ENCODE results near the gene SPRED2. TPM values are rescaled to one million over a fixed set of nuclear protein-coding genes. Genes with fewer than 3 reads are reported as not detected.

SPRED2 gene
- total RNA-seq, 1 experiment from 2014 or later, result 33.3 TPM

DNA sequence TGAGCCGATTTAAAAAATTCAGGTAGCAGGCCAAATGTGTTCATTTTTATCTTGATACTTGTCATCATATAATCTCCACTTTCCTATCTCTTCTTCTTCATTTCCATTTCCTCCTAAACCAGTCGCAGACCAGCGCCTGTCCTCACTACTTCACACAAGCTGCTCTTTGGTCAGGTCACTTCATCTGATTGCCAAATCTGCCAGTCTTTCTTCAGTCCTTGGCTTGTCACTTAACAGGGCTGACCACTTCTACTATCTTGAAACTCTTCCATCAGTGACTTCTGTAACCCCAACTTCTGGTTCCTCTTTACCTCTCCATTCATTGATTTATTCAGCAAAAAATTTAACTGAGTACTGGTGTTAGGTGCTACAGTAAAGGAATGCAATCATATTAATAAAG, 18.0 kb upstream of the SPRED2 start:
- H3K27ac Mint-ChIP-seq (ENCODE audit: unreplicated experiment), result no peak overlapping the region
- no peaks in the 10 kb centered on the region for H3K27me3 Mint-ChIP-seq (ENCODE audit: unreplicated experiment)
- intact Hi-C loops (cut with micrococcal nuclease; ENCODE audit: unreplicated experiment), result no loop called here
- BruUV-seq (replicated peaks), result no TSS peak
- H3K9me3 Mint-ChIP-seq (ENCODE audit: low read depth, unreplicated experiment), result peaks cover 6% of the 10 kb centered on the region
- H3K4me3 Mint-ChIP-seq (ENCODE audit: low read depth, unreplicated experiment), result no peak overlapping the region
- peaks cover 19% of the 10 kb centered on the region for H3K4me1 Mint-ChIP-seq (ENCODE audit: low read depth, unreplicated experiment)
- TF ChIP-seq, protein P1, sequence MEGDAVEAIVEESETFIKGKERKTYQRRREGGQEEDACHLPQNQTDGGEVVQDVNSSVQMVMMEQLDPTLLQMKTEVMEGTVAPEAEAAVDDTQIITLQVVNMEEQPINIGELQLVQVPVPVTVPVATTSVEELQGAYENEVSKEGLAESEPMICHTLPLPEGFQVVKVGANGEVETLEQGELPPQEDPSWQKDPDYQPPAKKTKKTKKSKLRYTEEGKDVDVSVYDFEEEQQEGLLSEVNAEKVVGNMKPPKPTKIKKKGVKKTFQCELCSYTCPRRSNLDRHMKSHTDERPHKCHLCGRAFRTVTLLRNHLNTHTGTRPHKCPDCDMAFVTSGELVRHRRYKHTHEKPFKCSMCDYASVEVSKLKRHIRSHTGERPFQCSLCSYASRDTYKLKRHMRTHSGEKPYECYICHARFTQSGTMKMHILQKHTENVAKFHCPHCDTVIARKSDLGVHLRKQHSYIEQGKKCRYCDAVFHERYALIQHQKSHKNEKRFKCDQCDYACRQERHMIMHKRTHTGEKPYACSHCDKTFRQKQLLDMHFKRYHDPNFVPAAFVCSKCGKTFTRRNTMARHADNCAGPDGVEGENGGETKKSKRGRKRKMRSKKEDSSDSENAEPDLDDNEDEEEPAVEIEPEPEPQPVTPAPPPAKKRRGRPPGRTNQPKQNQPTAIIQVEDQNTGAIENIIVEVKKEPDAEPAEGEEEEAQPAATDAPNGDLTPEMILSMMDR (IDR thresholded peaks at IDR 0.05; ENCODE audit: unreplicated experiment), result no peak
- CTCF ChIA-PET, result no interaction called here
- no peak for DNase-seq
- no peaks in the 10 kb centered on the region for H3K36me3 Mint-ChIP-seq (ENCODE audit: insufficient read depth, unreplicated experiment)

DNA sequence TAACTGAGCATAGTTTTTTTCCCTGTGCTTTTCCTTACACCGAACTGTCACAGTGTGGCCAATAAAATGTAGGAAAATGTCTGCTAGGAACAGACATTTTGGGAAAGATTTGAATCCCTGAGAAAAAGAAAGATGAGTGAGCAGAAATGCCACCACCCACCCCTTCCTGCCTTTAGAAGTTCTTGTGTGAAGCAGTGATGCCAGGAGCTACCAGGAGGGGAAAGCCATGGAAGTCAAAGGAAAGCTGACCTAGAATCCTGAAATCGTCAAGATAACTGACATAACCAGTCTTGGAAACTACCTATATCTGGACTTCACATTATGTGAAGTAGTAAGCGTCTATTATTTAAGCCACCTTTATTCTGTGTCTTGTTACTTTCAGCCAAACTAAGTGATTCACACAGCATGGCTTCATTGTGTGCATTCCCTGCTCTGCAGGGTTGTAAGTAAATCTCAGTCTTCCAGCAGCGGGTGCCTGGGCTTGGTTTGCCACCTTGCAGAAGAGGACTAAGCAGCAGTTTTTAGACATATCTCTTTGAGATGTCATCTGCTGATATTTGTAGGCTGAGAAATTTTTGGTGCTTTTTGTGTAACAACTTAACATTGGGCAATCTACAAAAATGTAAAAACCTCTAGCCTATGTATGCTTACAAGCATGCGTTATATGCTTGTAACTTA, 11.2 kb upstream of the SPRED2 start:
- Mint-ChIP-seq H3K4me3 (ENCODE audit: low read depth, unreplicated experiment) (no peak overlapping the region), H3K36me3 (ENCODE audit: insufficient read depth, unreplicated experiment) (no peaks in the 10 kb centered on the region), H3K4me1 (ENCODE audit: low read depth, unreplicated experiment) (no peaks in the 10 kb centered on the region), H3K9me3 (ENCODE audit: low read depth, unreplicated experiment) (peaks cover 3% of the 10 kb centered on the region), H3K27ac (ENCODE audit: unreplicated experiment) (no peak overlapping the region), H3K27me3 (ENCODE audit: unreplicated experiment) (no peaks in the 10 kb centered on the region)
- BruUV-seq (replicated peaks), result no TSS peak
- intact Hi-C loops (cut with micrococcal nuclease; ENCODE audit: unreplicated experiment), result no loop called here
- TF ChIP-seq, protein P1 (IDR thresholded peaks at IDR 0.05; ENCODE audit: unreplicated experiment), result no peak
- no peak for DNase-seq
- CTCF ChIA-PET, result no interaction called here

DNA sequence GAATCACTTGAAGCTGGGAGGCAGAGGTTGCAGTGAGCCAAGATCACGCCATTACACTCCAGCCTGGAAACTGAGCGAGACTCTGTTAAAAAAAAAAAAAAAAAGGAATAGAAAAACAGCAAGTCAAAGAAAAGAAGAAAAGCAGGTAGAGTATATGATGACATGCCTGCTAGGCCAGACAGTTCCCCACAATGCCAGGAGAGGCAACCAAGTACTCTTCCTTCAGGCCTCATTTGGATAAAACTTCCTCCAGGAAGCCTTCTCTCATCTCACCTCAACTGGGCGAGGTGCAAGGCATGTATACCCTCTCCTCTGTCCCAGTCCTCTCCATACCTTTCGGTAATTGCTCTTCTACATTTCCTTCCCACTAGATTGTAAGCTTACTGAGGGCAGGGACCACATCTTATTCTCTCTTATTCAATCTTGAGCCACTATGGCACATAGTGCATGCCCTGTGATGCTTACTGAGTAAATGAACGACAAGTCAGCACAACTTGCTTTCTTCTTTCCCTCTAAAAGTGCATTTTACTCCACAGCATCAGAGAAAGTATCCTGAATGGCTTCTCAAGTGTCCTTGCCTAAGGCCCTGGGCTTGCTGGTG, 10.1 kb upstream of the SPRED2 start:
- Mint-ChIP-seq H3K27ac (ENCODE audit: unreplicated experiment) (no peak overlapping the region), H3K9me3 (ENCODE audit: low read depth, unreplicated experiment) (no peaks in the 10 kb centered on the region), H3K27me3 (ENCODE audit: unreplicated experiment) (no peaks in the 10 kb centered on the region), H3K4me1 (ENCODE audit: low read depth, unreplicated experiment) (peaks cover 3% of the 10 kb centered on the region), H3K4me3 (ENCODE audit: low read depth, unreplicated experiment) (no peak overlapping the region), H3K36me3 (ENCODE audit: insufficient read depth, unreplicated experiment) (no peaks in the 10 kb centered on the region)
- TF ChIP-seq, protein P1 (IDR thresholded peaks at IDR 0.05; ENCODE audit: unreplicated experiment), result no peak
- BruUV-seq (replicated peaks), result no TSS peak
- CTCF ChIA-PET, result no interaction called here
- intact Hi-C loops (cut with micrococcal nuclease; ENCODE audit: unreplicated experiment), result no loop called here
- no peak for DNase-seq

DNA sequence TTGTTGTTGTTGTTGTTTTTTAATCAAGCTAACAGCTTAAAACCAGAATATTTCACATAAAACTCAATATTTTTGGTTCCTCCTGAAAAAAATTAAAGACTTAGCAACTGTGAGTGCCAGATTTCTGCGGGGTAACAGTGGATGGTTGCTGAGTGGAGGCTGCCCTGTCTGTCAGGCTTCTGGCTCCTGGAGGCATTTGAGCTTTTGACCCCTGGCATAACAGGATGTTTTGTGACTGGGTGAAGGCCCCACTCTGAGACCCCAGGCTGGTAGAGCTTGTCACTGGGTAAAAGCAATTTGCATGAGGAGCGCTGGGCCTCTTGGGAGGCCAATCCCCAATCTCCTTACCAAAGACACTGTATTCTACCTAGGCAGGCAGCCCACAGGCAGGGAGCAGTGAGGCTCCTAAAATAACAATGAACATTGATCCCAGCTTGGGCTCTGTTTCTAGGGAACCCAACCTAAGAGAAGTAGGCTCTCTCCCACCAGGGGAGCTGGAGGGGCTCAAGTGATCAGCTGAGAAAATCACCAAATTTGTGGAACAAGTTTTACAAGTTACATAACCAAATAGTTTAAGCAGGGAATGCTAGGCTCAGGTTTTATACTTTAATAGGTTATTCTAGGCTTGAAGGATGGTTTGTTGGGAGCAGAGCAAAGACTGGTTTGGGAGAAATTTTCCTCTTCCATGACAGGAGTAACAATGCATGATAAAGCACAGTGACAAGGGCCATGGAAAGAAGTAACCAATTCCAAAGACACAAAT, 5.9 kb upstream of the SPRED2 start:
- TF ChIP-seq, protein P1 (IDR thresholded peaks at IDR 0.05; ENCODE audit: unreplicated experiment), result no peak

More for the DNA sequence above, 5.9 kb upstream of the SPRED2 start:
- Mint-ChIP-seq H3K27me3 (ENCODE audit: unreplicated experiment) (no peaks in the 10 kb centered on the region), H3K4me3 (ENCODE audit: low read depth, unreplicated experiment) (no peak overlapping the region), H3K4me1 (ENCODE audit: low read depth, unreplicated experiment) (peaks cover 14% of the 10 kb centered on the region), H3K27ac (ENCODE audit: unreplicated experiment) (no peak overlapping the region), H3K36me3 (ENCODE audit: insufficient read depth, unreplicated experiment) (peaks cover 25% of the 10 kb centered on the region), H3K9me3 (ENCODE audit: low read depth, unreplicated experiment) (no peaks in the 10 kb centered on the region)
- CTCF ChIA-PET, result no interaction called here
- no TSS peak for BruUV-seq (replicated peaks)
- intact Hi-C loops (cut with micrococcal nuclease; ENCODE audit: unreplicated experiment), result loop anchor here (5.0 kb wide), 1 partner anchor 171 kb away; no protein-coding TSS in a partner anchor
- no peak for DNase-seq
